AG09309 (cell line): Measurements from ENCODE around the gene BCAS1.
"Not testable (repeated sequence)": the region's sequence is repeated elsewhere in the genome, so short reads cannot be mapped to it uniquely, and the experiment has no call there.

Experiments used
- DNase-seq: peaks from one replicate; pipeline ENCODE4 v3.0.0-alpha.2; 2010; ENCODE audit warnings: low read depth
- H3K4me3 ChIP-seq: 2 replicates; pipeline ENCODE4 v1.5.1; 2011; ENCODE audit warnings: mild to moderate bottlenecking, low read depth, low read length, moderate library complexity; ENCODE audit not compliant: control insufficient read depth
- TF ChIP-seq, protein P1 (sequence below): IDR thresholded peaks from 2 replicates; pipeline ENCODE4 v1.5.1; 2011; ENCODE audit warnings: mild to moderate bottlenecking, low read depth, low read length, inconsistent platforms; ENCODE audit not compliant: insufficient read depth, control insufficient read depth; ENCODE audit errors: missing control alignments

The BCAS1 gene

DNA sequence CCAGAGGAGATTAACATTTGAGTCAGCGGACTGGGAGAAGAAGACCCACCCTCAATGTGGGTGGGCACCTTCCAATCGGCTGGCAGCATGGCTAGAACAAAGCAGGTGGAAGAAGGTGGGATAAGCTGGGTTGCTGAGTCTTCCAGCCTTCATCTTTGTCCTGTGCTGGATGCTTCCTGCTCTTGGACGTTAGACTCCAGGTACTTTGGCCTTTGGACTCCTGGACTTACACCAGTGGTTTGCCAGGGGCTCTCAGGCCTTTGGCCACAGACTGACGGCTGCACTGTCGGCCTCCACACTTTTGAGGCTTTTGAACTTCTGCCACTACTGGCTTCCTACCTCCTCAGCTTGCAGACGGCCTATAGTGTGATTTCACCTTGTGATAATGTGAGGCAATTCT, 50.8 kb downstream of the BCAS1 start:
- DNase-seq = no peak
- TF ChIP-seq, protein P1, sequence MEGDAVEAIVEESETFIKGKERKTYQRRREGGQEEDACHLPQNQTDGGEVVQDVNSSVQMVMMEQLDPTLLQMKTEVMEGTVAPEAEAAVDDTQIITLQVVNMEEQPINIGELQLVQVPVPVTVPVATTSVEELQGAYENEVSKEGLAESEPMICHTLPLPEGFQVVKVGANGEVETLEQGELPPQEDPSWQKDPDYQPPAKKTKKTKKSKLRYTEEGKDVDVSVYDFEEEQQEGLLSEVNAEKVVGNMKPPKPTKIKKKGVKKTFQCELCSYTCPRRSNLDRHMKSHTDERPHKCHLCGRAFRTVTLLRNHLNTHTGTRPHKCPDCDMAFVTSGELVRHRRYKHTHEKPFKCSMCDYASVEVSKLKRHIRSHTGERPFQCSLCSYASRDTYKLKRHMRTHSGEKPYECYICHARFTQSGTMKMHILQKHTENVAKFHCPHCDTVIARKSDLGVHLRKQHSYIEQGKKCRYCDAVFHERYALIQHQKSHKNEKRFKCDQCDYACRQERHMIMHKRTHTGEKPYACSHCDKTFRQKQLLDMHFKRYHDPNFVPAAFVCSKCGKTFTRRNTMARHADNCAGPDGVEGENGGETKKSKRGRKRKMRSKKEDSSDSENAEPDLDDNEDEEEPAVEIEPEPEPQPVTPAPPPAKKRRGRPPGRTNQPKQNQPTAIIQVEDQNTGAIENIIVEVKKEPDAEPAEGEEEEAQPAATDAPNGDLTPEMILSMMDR = no peak
- no peak overlapping the region for H3K4me3 ChIP-seq

DNA sequence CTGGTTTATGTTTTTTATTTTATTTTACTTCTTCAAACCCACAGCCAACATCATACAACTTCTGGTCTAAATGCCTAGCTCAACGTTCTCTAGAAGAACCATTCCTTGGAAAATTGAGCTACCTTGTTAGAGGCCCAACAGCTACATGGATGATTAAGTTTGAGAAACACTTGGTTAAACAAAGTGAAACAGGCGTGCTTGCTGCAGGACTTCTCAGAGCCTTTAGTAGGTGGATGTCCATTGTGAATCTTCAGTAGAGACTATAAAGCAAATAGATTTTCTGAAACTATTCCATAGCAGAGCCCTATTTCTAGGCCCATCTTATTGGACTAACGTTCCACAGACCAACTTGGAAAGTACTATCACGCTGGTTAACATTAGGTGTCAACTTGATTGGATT, 51.3 kb downstream of the BCAS1 start:
- DNase-seq = no peak
- no peak overlapping the region for H3K4me3 ChIP-seq
- TF ChIP-seq, protein P1 = no peak

DNA sequence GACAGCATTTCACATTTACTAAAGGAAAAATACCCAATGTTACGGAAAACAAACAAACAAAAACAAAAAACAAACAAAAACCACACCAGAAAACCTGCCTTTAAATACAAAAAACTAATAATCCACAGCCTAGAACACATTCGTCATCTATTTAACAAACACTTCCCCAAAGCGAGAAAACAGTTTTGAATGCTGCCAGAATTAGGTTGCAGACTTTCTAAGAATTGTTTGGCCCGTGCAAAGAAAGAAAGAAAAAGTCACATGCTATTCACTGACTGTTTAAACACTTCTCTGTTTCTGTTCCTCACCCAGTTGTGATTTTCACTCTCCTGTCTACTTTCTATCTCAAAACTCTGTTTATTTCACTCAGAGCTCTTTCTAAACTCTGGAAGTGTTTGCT, 52.5 kb downstream of the BCAS1 start:
- no peak for DNase-seq
- no peak overlapping the region for H3K4me3 ChIP-seq
- TF ChIP-seq, protein P1 = no peak

DNA sequence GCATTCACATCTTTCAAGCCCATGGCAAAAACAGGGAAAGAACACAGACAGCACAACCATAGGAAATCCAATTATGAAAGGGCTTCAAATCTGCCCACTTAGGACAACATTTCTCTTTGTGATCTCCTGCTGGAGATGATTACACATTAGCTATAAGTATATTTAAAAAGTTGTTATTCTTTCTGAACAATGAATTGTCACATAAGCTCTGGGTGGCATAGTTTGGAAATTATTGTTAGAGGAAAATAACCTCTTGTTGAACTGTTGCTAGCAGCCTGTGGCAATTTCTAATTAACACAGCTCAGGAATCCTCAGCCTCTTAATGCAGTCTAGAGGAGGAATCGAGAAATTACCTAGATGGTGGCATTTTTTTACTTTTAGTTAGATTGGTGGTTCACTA, 54.9 kb downstream of the BCAS1 start:
- TF ChIP-seq, protein P1 = no peak
- H3K4me3 ChIP-seq = no peak overlapping the region
- DNase-seq = no peak

DNA sequence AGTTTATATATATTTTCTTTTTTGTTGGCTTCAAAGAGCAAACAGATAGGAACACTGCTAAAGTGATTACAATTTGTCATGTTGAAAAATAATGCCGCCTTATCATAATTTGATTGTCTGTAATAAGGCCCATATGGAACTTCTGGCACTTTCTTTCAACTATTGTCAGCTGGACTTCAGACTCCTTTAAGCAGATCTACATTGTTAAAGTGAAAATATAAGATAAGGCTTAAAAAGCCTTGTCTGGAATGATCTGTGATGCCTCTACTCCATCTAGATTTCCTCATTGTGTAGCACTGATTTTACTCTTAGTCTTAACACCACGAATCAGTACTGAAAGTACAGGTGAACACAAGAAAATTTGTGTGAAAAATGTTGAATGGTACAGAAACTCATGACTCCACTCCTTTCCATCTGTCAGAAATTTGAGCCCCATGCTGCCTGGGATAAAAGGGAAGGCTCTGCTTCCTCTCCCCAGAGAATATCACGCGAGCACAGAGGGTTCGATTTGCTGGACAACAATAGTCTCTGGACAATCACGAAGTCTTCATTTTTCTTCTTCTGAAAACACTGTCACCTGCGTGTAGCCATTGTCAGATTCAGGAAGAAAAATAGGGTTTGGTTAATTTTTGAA, 56.0 kb downstream of the BCAS1 start:
- no peak for DNase-seq
- TF ChIP-seq, protein P1 = no peak
- H3K4me3 ChIP-seq = no peak overlapping the region

DNA sequence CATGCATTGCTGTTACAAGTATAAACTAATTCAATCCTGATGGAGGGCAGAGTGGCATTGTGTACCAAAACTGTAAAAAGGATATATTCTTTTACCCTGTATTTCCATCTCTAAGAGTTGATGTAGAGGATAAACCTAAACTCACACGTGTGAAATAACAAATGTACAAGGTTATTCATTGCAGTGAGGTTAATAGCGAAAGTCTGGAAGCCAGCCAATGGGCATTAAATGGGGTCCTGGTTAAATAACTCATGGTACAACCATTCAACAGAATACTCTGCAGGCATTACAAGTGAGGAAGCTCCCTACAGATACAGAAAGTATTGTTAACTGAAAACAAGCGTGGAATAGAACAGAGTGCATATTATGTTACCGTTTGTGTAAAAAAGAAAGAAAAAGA, 56.9 kb downstream of the BCAS1 start:
- TF ChIP-seq, protein P1 = no peak
- no peak overlapping the region for H3K4me3 ChIP-seq
- no peak for DNase-seq

DNA sequence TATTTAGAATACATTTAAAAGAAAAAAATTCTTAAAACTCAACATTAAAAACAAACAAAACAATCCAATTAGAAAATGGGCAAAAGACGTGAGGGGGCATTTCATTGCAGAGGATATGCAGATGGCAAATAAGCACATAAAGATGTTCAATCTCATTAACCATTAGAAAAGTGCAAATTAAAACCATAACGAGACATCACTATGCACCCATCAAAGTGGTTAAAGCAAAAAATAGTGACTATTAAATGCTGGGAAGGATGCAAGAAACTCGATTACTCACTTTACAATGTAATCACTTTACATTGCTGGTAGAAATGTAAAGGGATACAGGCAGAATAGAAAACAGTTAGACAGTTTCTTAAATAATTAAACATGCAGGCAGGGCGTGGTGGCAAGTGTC, 59.0 kb downstream of the BCAS1 start:
- TF ChIP-seq, protein P1 = no peak
- H3K4me3 ChIP-seq = no peak overlapping the region
- no peak for DNase-seq

DNA sequence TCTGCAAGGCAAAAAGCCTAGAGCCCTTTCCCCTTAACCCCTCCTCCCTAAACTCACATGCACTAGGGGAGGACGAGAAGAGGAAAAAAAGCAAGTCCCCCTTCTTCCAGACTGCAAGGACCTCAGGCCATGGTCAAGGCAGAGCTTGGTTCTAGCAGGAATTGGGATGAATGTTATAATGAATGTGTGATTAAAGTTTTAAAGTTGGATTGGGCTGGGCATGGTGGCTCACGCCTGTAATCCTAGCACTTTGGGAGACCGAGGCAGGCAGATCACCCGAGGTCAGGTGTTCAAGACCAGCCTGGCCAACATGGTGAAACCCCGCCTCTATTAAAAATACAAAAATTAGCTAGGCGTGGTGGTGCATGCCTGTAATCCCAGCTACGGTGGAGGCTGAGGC, 64.2 kb downstream of the BCAS1 start:
- not testable (repeated sequence) for H3K4me3 ChIP-seq, DNase-seq
